Stimulated activated CD8-positive, alpha-beta memory T cell treated with anti-CD3 and anti-CD28 coated beads, Interleukin-15, amount 100 ng/mL, for 48 hours (primary cell): ENCODE measurements around the gene AP1AR.

ENCODE experiments used
- DNase-seq, 2 donors: peaks; one replicate each; pipeline ENCODE4 v3.0.0-alpha.2; 2020; ENCODE audit warnings: low read depth in 2 of 2

AP1AR gene

DNA sequence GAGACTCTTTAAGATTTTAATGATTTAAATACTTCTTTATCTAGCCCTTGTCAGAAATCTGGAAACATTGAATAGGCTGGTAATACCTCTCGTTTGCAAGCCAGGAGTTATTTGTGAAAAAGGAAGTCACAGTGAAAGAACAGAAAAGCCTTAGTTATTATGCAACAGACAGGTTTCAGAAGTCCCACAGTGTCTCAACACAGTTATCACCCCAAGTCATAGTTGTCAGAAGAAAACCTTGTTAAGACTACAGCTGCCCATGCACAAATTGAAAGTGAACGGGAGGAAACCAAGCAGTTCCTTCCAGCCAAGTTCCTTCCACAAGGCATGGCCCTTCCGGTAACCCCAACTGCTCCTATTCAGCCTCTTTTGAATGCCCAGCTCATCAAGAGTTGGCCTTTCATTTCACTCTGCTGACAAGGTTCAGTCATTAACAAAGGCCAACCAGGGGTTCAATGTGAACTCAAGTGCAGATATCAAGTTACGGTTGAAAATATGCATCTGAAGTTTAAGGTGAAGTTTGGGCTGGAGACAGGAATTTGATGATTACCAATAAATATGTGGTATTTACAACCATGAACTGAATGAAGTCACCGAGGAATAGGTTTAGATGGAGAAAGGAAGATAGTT is 81.1 kb downstream of the AP1AR start:
- no peak for DNase-seq

DNA sequence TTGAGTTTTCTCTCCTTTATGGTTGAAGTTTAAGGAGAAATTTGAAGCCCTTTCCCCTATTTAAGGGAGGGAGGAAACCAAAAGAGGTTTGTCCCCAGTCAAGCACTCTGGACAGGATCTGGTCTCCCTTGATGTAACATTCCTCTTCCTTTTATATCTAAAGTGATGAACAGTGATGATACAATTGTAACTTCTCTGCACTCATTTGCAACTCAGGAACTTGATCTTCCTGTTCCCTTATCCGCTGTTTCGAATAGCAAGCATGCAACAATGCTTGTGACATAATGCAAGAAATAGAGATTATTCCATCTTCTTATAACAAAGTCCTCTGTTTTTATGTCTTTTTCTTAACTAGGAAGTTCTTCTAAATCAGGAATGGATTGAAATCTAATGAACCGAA is 83.9 kb downstream of the AP1AR start:
- no peak for DNase-seq

DNA sequence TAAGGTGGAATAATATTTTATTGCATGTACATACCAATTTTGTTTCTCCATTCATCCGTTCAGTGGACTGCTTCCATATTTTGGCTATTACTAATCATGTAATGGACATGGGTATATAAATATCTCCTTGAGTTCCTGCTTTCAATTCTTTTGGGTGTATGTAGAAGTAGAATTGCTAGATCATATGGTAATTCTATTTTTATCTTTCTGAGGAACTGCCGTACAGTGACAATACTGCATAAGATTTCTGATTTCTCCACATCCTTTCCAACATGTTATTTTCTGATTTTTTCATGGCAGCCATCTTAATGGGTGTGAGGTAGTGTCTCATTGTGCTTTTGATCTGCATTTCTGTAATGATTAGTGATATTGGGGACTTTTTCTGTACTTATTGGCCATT is 84.8 kb downstream of the AP1AR start:
- DNase-seq: no peak

GRCh38 chr4:112318239-112319142 is 86.9 kb downstream of the AP1AR start:
- DNase-seq: no peak
